NCI-H524 (cell line): ENCODE data around the gene CT45A5.
"Not testable (repeated sequence)": the region's sequence is repeated elsewhere in the genome, so short reads cannot be mapped to it uniquely, and the experiment has no call there.

Source experiments
- DNase-seq, 2 experiments: peaks; one replicate each; lab custom pipeline; 2025; lab: John Stamatoyannopoulos, UW

The CT45A5 gene

GRCh38 chrX:135785403-135785802 lies at the start of gene CT45A5:
CT45A5 (minus strand) TSS chrX:135785503; CDS start chrX:135781729, 3,774 bp downstream.
- DNase-seq = not testable (repeated sequence)

DNA sequence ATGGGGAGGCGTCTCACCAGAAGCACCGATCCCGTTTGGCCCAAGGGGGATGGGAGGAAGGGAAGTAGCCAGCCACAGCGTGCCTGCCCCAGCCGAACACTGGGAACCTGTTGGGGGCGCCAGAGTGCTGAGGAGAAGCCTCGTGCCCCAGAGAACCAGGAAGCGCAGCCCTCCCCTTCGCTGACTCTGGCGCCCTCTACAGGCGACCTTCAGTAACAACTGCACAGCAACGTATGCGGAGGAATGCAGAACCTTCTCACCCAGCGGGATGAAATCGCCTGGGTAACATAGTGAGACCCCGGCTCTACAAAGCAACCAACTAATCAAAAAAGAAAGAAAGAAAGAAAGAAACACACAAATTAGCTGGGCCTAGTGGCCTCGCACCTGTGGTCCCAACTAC lies 34.6 kb upstream of the CT45A5 start, which contains the start of gene CT45A2:
Gene CT45A2, minus strand, starts transcription at position 101 of the 400 bp plus-strand sequence. CDS start 3,747 bp downstream, outside the sequence.
- DNase-seq = not testable (repeated sequence)

- DNase-seq = not testable (repeated sequence)
Measured at GRCh38 chrX:135802687-135803086, 17.4 kb upstream of the CT45A5 start, which contains the start of gene CT45A6. CT45A6 (minus strand) TSS chrX:135802787; CDS start chrX:135798993, 3,794 bp downstream.

DNA sequence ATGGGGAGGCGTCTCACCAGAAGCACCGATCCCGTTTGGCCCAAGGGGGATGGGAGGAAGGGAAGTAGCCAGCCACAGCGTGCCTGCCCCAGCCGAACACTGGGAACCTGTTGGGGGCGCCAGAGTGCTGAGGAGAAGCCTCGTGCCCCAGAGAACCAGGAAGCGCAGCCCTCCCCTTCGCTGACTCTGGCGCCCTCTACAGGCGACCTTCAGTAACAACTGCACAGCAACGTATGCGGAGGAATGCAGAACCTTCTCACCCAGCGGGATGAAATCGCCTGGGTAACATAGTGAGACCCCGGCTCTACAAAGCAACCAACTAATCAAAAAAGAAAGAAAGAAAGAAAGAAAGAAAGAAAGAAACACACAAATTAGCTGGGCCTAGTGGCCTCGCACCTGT lies 17.2 kb downstream of the CT45A5 start, which contains the start of gene CT45A3:
Gene CT45A3, minus strand, starts transcription at position 101 of the 400 bp plus-strand sequence. CDS start 3,747 bp downstream, outside the sequence.
- not testable (repeated sequence) for DNase-seq

GRCh38 chrX:135744739-135745138 lies 40.6 kb downstream of the CT45A5 start:
- DNase-seq = not testable (repeated sequence)

- no peak for DNase-seq
Measured at GRCh38 chrX:135741192-135741715, 44.0 kb downstream of the CT45A5 start.

GRCh38 chrX:135740681-135741149 lies 44.6 kb downstream of the CT45A5 start:
- no peak for DNase-seq

DNA sequence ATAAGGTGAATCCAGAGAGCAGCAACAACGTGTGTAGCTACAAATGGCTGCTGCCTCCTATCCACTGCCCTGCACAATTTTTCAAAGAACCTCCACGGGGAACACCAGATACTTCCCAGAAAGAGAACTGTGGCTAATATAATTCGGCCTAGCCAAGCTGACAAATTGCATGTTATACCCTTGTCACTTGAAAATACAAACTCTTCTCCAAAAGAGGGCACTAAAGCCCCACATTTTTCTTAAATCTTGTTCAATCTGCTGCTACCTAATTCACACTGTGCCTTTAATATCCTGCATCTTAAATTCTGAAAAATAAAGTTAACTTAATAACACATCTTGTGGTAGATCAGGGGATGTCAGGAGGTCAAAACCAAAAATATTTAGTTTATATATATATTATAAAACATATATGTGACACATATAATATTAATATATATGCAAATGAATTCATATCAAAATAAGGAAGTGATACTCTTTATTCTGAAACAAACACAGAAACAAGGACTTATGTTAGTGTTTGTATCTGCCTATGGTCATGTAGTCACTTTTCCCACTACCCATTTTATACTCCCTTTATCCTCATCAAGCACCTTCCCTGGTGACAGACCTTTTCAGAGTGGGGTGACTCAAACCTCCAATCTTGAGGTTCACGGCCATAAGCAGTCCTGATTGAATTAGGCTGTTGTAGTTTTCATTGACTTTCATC lies 47.8 kb downstream of the CT45A5 start:
- no peak for DNase-seq

DNA sequence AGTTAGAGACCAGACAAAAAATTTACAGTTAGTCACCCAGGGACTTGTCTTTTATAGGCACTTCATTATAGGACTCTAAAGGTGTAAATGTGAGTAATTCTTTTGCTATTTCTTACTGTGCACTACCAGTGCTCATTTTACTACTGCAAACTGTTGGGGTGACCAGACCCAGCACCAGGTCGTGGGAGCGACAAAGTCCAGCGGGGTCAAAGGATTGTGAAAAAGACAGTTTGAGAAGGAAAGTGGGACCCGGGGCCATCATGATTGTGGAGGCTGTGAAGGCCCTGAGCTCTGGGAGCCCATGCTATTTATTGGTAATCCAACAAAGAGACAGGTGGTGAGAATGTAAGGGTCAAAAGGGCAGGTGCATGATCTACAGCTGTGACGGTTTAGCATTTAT lies 50.6 kb downstream of the CT45A5 start:
- not testable (repeated sequence) for DNase-seq
